ENCODE measurements around the gene CCDC80.
"Not testable (repeated sequence)": the region's sequence is repeated elsewhere in the genome, so short reads cannot be mapped to it uniquely, and the experiment has no call there.

Gene CCDC80

GRCh38 chr3:112594856-112595255 is 46.1 kb downstream of the CCDC80 start:
- DNase-seq (ENCODE audit: low read depth, low spot score), result no peak

GRCh38 chr3:112593258-112593657 is 47.7 kb downstream of the CCDC80 start:
- DNase-seq (ENCODE audit: low read depth, low spot score), result no peak

GRCh38 chr3:112587336-112587735 is 53.6 kb downstream of the CCDC80 start:
- DNase-seq (ENCODE audit: low read depth, low spot score), result no peak

GRCh38 chr3:112585782-112586181 is 55.2 kb downstream of the CCDC80 start:
- DNase-seq (ENCODE audit: low read depth, low spot score), result no peak

GRCh38 chr3:112583105-112583504 is 57.8 kb downstream of the CCDC80 start:
- DNase-seq (ENCODE audit: low read depth, low spot score), result no peak

- DNase-seq (ENCODE audit: low read depth, low spot score), result peak; percentile 76
These were observed 58.6 kb downstream of the CCDC80 start for GRCh38 chr3:112582244-112582874.

GRCh38 chr3:112579697-112580096 is 61.2 kb downstream of the CCDC80 start:
- DNase-seq (ENCODE audit: low read depth, low spot score), result peak; percentile 55

GRCh38 chr3:112579232-112579631 is 61.7 kb downstream of the CCDC80 start:
- DNase-seq (ENCODE audit: low read depth, low spot score), result no peak

GRCh38 chr3:112572701-112573100 is 68.2 kb downstream of the CCDC80 start:
- DNase-seq (ENCODE audit: low read depth, low spot score), result no peak

GRCh38 chr3:112569265-112569664 is 71.7 kb downstream of the CCDC80 start:
- DNase-seq (ENCODE audit: low read depth, low spot score), result no peak

- DNase-seq (ENCODE audit: low read depth, low spot score), result peak; percentile 44
These were observed 72.3 kb downstream of the CCDC80 start for GRCh38 chr3:112568642-112569041.

GRCh38 chr3:112564940-112565305 is 76.0 kb downstream of the CCDC80 start:
- DNase-seq (ENCODE audit: low read depth, low spot score), result no peak

GRCh38 chr3:112564247-112564939 is 76.5 kb downstream of the CCDC80 start:
- DNase-seq (ENCODE audit: low read depth, low spot score), result not testable (repeated sequence)

GRCh38 chr3:112561734-112562529 is 79.0 kb downstream of the CCDC80 start, which contains the start of the genes ATG3 and SLC35A5:
TSS of gene ATG3 (minus strand) at chr3:112561962. CDS start at chr3:112561528, 434 bp downstream.
TSS of gene SLC35A5 (plus strand) at chr3:112562045. CDS start at chr3:112563404, 1,359 bp downstream.
- peak; percentile 99 for DNase-seq (ENCODE audit: low read depth, low spot score)

GRCh38 chr3:112561484-112561733 is 79.5 kb downstream of the CCDC80 start:
- no peak for DNase-seq (ENCODE audit: low read depth, low spot score)

GRCh38 chr3:112560721-112561483 is 80.0 kb downstream of the CCDC80 start:
- DNase-seq (ENCODE audit: low read depth, low spot score), result peak; percentile 93

GRCh38 chr3:112560307-112560706 is 80.6 kb downstream of the CCDC80 start:
- DNase-seq (ENCODE audit: low read depth, low spot score), result no peak

GRCh38 chr3:112557976-112558375 is 83.0 kb downstream of the CCDC80 start:
- DNase-seq (ENCODE audit: low read depth, low spot score), result no peak

- no peak for DNase-seq (ENCODE audit: low read depth, low spot score)
These were observed 85.3 kb downstream of the CCDC80 start for GRCh38 chr3:112555535-112556170.

GRCh38 chr3:112550859-112551258 is 90.1 kb downstream of the CCDC80 start:
- DNase-seq (ENCODE audit: low read depth, low spot score), result no peak

Measured in astrocyte of the hippocampus (primary cell).